ENCODE data around the gene POLR2E. TPM values are rescaled to one million over a fixed set of nuclear protein-coding genes. Genes with fewer than 3 reads are reported as not detected.

POLR2E gene
- total RNA-seq, 1 experiment from 2014 or later = 261 TPM

DNA sequence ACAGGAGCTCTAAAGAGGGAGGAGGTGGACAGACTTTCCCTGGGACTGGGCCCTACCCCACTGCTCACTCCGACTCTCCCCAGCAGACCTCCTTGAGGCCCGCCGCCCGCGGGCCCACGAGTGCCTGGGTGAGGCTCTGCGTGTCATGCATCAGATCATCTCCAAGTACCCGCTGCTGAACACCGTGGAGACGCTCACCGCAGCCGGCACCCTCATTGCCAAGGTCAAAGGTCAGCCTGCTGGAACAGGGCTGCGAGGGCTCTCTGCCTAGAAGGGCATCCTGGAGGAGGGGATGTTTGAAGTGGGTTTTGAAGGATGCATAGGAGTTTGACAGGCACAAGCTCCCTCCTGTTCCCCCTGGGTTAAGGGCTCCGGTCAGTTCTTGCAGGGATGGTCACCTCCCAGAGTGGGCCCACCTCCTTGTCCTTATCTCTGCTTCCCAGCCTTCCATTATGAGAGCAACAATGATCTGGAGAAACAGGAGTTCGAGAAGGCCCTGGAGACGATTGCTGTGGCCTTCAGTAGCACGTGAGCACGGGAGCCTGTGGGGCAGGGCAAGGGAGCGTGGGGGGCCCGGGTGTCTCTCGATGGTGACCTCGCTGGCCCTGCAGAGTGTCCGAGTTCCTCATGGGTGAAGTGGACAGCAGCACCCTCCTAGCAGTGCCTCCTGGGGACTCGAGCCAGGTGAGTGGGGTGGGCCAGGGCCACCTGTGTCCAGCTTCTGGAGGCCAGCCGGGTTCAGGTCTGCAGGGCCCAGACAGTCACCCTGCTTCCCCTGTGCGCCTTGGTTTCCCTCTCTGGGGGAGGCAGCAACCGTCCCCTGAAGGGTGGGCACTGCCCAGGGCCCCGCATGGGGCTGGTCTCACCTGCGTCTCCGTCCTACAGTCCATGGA, 21.9 kb downstream of the POLR2E start:
- no peaks in the 10 kb centered on the region for H4K20me1 ChIP-seq (ENCODE audit: control insufficient read depth, insufficient read depth, insufficient read length)
- Mint-ChIP-seq H3K27me3 (ENCODE audit: low read depth) (peaks cover 34% of the 10 kb centered on the region), H3K36me3 (ENCODE audit: insufficient read depth in 1 of 3, low read depth in 3 of 3) (peaks cover 9 to 33% (median 27%) of the 10 kb centered on the region in 3 experiments), H3K4me3 (no peak overlapping the region; a peak in 1 of 5 replicates), H3K9me3 (no peaks in the 10 kb centered on the region), H3K4me1 (peaks cover 4 to 6% of the 10 kb centered on the region in 2 experiments; a peak in 3 of 4 replicates), H3K27ac (no peak overlapping the region; a peak in 1 of 7 replicates)
- no peaks in the 10 kb centered on the region for H3K9me3 ChIP-seq (ENCODE audit: control insufficient read depth, low read depth, low read length)
- no peak overlapping the region for H3K4ac ChIP-seq (ENCODE audit: low read depth, low read length)
- no peak overlapping the region for H3K27ac ChIP-seq (ENCODE audit: insufficient read length, low read depth, low read length)
- no peak overlapping the region for H4K5ac ChIP-seq (ENCODE audit: insufficient read length, low read depth, low read length)
- H2AK5ac ChIP-seq (ENCODE audit: insufficient read length, low read length) = no peak overlapping the region
- no peaks in the 10 kb centered on the region for H3K79me2 ChIP-seq (ENCODE audit: insufficient read depth, low read length)
- H3K56ac ChIP-seq (ENCODE audit: insufficient read length, low read depth, low read length) = no peak overlapping the region
- no peak overlapping the region for H4K8ac ChIP-seq (replicated peaks; ENCODE audit: insufficient read length, low read depth, low read length)
- no peak overlapping the region for H3T11ph ChIP-seq (ENCODE audit: low read length)
- peaks cover 5% of the 10 kb centered on the region for H3K23me2 ChIP-seq (ENCODE audit: insufficient read length, low read depth, low read length, poor library complexity, severe bottlenecking)
- no peak overlapping the region for H2BK5ac ChIP-seq (ENCODE audit: insufficient read length, low read length)
- no peak for TF ChIP-seq CTCF (conservative IDR thresholded peaks at IDR 0.05)
- no peak overlapping the region for H3K18ac ChIP-seq (ENCODE audit: insufficient read length, low read depth, low read length)
- no peaks in the 10 kb centered on the region for H3K4me1 ChIP-seq (ENCODE audit: insufficient read depth, low read length)
- H4K91ac ChIP-seq (ENCODE audit: insufficient read length, low read depth, low read length) = no peak overlapping the region
- no CpG with 5 or more reads among the region's 30 CpGs for WGBS (ENCODE audit: extremely low coverage, insufficient read length, low lambda C conversion rate)
- H3K23ac ChIP-seq (ENCODE audit: insufficient read length, low read depth, low read length) = no peak overlapping the region
- H2BK12ac ChIP-seq (ENCODE audit: insufficient read length, low read depth, low read length) = no peak overlapping the region
- DNase-seq = no peak
- H3K4me2 ChIP-seq (ENCODE audit: insufficient read depth, insufficient read length, low read length) = no peak overlapping the region
- no peak overlapping the region for H2BK120ac ChIP-seq (ENCODE audit: low read depth, low read length, poor library complexity, severe bottlenecking)
- no peak overlapping the region for H3K9ac ChIP-seq (ENCODE audit: extremely low read depth, insufficient read length, low read length)
- no peak overlapping the region for H2BK20ac ChIP-seq (ENCODE audit: low read depth, low read length, poor library complexity, severe bottlenecking)
- H3K79me1 ChIP-seq (ENCODE audit: insufficient read depth, low read depth, low read length, poor library complexity, severe bottlenecking) = no peaks in the 10 kb centered on the region
- H3K14ac ChIP-seq (ENCODE audit: insufficient read depth, low read length) = no peak overlapping the region
- H3K27me3 ChIP-seq (ENCODE audit: insufficient read depth, low read length) = no peaks in the 10 kb centered on the region; the same call in 1 of the 2 replicates
- no peak overlapping the region for H2BK15ac ChIP-seq (ENCODE audit: low read depth, low read length)
- H2AFZ ChIP-seq (ENCODE audit: low read length) = no peak overlapping the region
